CD4-positive, alpha-beta T cell (primary cell): ENCODE results near the gene ETFDH. TPM values are rescaled to one million over a fixed set of nuclear protein-coding genes. Genes with fewer than 3 reads are reported as not detected.

Experiments
- ATAC-seq: fragments of 200-7000 bp; cut with Tn5 transposase; one replicate; pipeline ENCODE4 v1.10.0; 2022; ENCODE audit warnings: mild to moderate bottlenecking; ENCODE audit not compliant: poor library complexity
- CTCF ChIA-PET: fragments of 350-600 bp; sonication (Branson Sonifier 250); formaldehyde crosslinking; loops from one replicate; lab custom pipeline; 2021; ENCODE audit warnings: antibody characterized with exemption, inconsistent platforms; lab: Charles Lee
- POLR2A ChIA-PET: fragments of 350-600 bp; sonication (Branson Sonifier 250); formaldehyde crosslinking; loops from one replicate; lab custom pipeline; 2021; ENCODE audit warnings: antibody characterized with exemption, inconsistent platforms; lab: Charles Lee
- DNase-seq, 14 experiments: peaks; one replicate each; pipeline ENCODE4 v3.0.0-alpha.2; 2013 to 2020; ENCODE audit warnings: mixed read lengths in 2 of 14
- H3K27ac ChIP-seq, 2 donors: one replicate each; pipeline versions ENCODE4 v1.5.1 to v1.7.0; 2013; ENCODE audit warnings: low read length in 2 of 2, low read depth in 1 of 2, mild to moderate bottlenecking in 1 of 2
- H3K27me3 ChIP-seq, 2 experiments: 1 replicate in 1 of 2; 2 replicates in 1 of 2; pipeline versions ENCODE4 v1.6.1 to v1.7.0; 2013; ENCODE audit warnings: low read length in 2 of 2, control low read depth in 1 of 2, mild to moderate bottlenecking in 1 of 2, moderate library complexity in 1 of 2; ENCODE audit not compliant: insufficient read depth in 2 of 2, control insufficient read depth in 1 of 2
- H3K36me3 ChIP-seq: one replicate; pipeline ENCODE4 v1.6.1; 2013; ENCODE audit warnings: low read length, control low read depth; ENCODE audit not compliant: insufficient read depth
- H3K4me1 ChIP-seq: one replicate; pipeline ENCODE4 v1.6.1; 2013; ENCODE audit warnings: low read length, control low read depth; ENCODE audit not compliant: insufficient read depth
- H3K4me3 ChIP-seq: one replicate; pipeline ENCODE4 v1.5.1; 2013; ENCODE audit warnings: mild to moderate bottlenecking, low read length, moderate library complexity
- H3K9me3 ChIP-seq, 2 experiments: 1 replicate in 1 of 2; 2 replicates in 1 of 2; pipeline versions ENCODE4 v1.6.1 to v1.7.0; 2013; ENCODE audit warnings: low read length in 2 of 2, mild to moderate bottlenecking in 2 of 2, control low read depth in 1 of 2, moderate library complexity in 1 of 2; ENCODE audit not compliant: control insufficient read depth in 1 of 2, insufficient read depth in 1 of 2
- H3K27ac Mint-ChIP-seq: one replicate; pipeline ENCODE4 v1.8.0; 2020; ENCODE audit warnings: mixed read lengths
- H3K27me3 Mint-ChIP-seq: one replicate; pipeline ENCODE4 v1.8.0; 2021; ENCODE audit warnings: mixed read lengths
- H3K36me3 Mint-ChIP-seq: one replicate; pipeline ENCODE4 v1.8.0; 2021; ENCODE audit warnings: low read depth, mixed read lengths
- H3K4me1 Mint-ChIP-seq: one replicate; pipeline ENCODE4 v1.8.0; 2021; ENCODE audit warnings: low read depth, mixed read lengths
- H3K4me3 Mint-ChIP-seq: one replicate; pipeline ENCODE4 v1.8.0; 2020; ENCODE audit warnings: mild to moderate bottlenecking, mixed read lengths
- H3K9me3 Mint-ChIP-seq: one replicate; pipeline ENCODE4 v1.8.0; 2020; ENCODE audit warnings: mixed read lengths
- CTCF ChIP-seq: fragments of 200-600 bp; IDR thresholded peaks from one replicate; pipeline ENCODE4 v1.8.0; 2022; ENCODE audit warnings: antibody characterized with exemption, mild to moderate bottlenecking
- intact Hi-C, 2 experiments: fragments of 100-400 bp; cut with DNase I in 1 of 2; cut with micrococcal nuclease in 1 of 2; formaldehyde crosslinking; loops; one replicate each; pipeline versions ENCODE4 v1.15.1 to v1.9.0; 2023 to 2025; cut with DNase I, micrococcal nuclease
- total RNA-seq, 174 experiments: library from RNA in 2 of 174; stranded (reverse) in 2 of 174; gene quantifications; one replicate each; pipeline ENCODE4 v1.2.3 and lab custom pipeline; 2021 to 2026

ETFDH gene
- total RNA-seq, 2 experiments from 2014 or later, result 12.7 to 13.1 TPM

GRCh38 chr4:158644760-158645159 lies 27.3 kb upstream of the ETFDH start:
- no peak overlapping the region for H3K27ac Mint-ChIP-seq
- H3K27me3 Mint-ChIP-seq, result peaks cover 43% of the 10 kb centered on the region
- Histone ChIP-seq H3K27me3 (peaks cover 0 to 7% of the 10 kb centered on the region in 2 experiments), H3K4me1 (no peaks in the 10 kb centered on the region), H3K27ac (no peak overlapping the region), H3K36me3 (no peaks in the 10 kb centered on the region), H3K9me3 (no peaks in the 10 kb centered on the region), H3K4me3 (no peak overlapping the region)
- intact Hi-C loops, result no loop called here
- no peak overlapping the region for H3K4me3 Mint-ChIP-seq
- TF ChIP-seq CTCF, result no peak
- H3K36me3 Mint-ChIP-seq, result no peaks in the 10 kb centered on the region
- ATAC-seq (no peak), DNase-seq (no peak)
- H3K4me1 Mint-ChIP-seq, result no peaks in the 10 kb centered on the region
- ChIA-PET POLR2A (no interaction called here), CTCF (no interaction called here)
- no peaks in the 10 kb centered on the region for H3K9me3 Mint-ChIP-seq

- Mint-ChIP-seq H3K27me3 (peaks cover 28% of the 10 kb centered on the region), H3K9me3 (no peaks in the 10 kb centered on the region), H3K4me1 (peaks cover 11% of the 10 kb centered on the region), H3K27ac (no peak overlapping the region), H3K36me3 (no peaks in the 10 kb centered on the region), H3K4me3 (no peak overlapping the region)
- H3K36me3 ChIP-seq, result no peaks in the 10 kb centered on the region
- ChIA-PET POLR2A (no interaction called here), CTCF (no interaction called here)
- intact Hi-C loops, result no loop called here
- no peak overlapping the region for H3K27ac ChIP-seq
- no peaks in the 10 kb centered on the region for H3K9me3 ChIP-seq
- DNase-seq (no peak), ATAC-seq (no peak)
- H3K27me3 ChIP-seq, result no peaks in the 10 kb centered on the region
- no peak for TF ChIP-seq CTCF
- no peaks in the 10 kb centered on the region for H3K4me1 ChIP-seq
- H3K4me3 ChIP-seq, result no peak overlapping the region
Observed at GRCh38 chr4:158649111-158649680, 22.9 kb upstream of the ETFDH start.

GRCh38 chr4:158652920-158653319 lies 19.2 kb upstream of the ETFDH start:
- CTCF ChIA-PET, result no interaction called here
- intact Hi-C loops, result no loop called here
- H3K36me3 ChIP-seq, result no peaks in the 10 kb centered on the region
- no peak for TF ChIP-seq CTCF
- ATAC-seq (no peak), DNase-seq (peak in 1 of 14 experiments; percentile 4)
- Mint-ChIP-seq H3K4me3 (peak overlapping the region; percentile 39), H3K27ac (no peak overlapping the region), H3K9me3 (no peaks in the 10 kb centered on the region), H3K36me3 (no peaks in the 10 kb centered on the region), H3K4me1 (peaks cover 11% of the 10 kb centered on the region), H3K27me3 (peaks cover 7% of the 10 kb centered on the region)
- H3K4me3 ChIP-seq, result peak overlapping the region; percentile 10
- no peaks in the 10 kb centered on the region for H3K4me1 ChIP-seq
- POLR2A ChIA-PET, result interaction anchor here (1.5 kb wide), 1 partner anchor 18 kb away, joined by 3 read pairs; the partner anchor contains the start of gene C4orf46
- H3K27ac ChIP-seq, result no peak overlapping the region
- peaks cover 0 to 4% of the 10 kb centered on the region in 2 experiments for H3K9me3 ChIP-seq
- no peaks in the 10 kb centered on the region for H3K27me3 ChIP-seq
